Endodermal cell (in vitro differentiated cells): ENCODE results near the gene PDP2. TPM values are rescaled to one million over a fixed set of nuclear protein-coding genes. Genes with fewer than 3 reads are reported as not detected.
A peak's percentile ranks its signal among the peaks of the same experiment; 100 is the strongest.

Experiments
- DNase-seq: peaks from one replicate; pipeline ENCODE4 v3.0.0-alpha.2; 2017
- H3K27ac ChIP-seq: 2 replicates; pipeline ENCODE4 v1.5.1; 2013; ENCODE audit warnings: mild to moderate bottlenecking, low read depth, low read length, moderate library complexity
- H3K27me3 ChIP-seq: 2 replicates; pipeline ENCODE4 v1.6.1; 2013; ENCODE audit warnings: mild to moderate bottlenecking, low read length, moderate library complexity; ENCODE audit not compliant: insufficient read depth, control insufficient read depth, poor library complexity, severe bottlenecking
- H3K36me3 ChIP-seq: 2 replicates; pipeline ENCODE4 v1.7.0; 2013; ENCODE audit warnings: mild to moderate bottlenecking, low read length, moderate library complexity; ENCODE audit not compliant: control insufficient read depth, insufficient read depth
- H3K4me1 ChIP-seq: one replicate; pipeline ENCODE4 v1.7.0; 2013; ENCODE audit warnings: low read length; ENCODE audit not compliant: control insufficient read depth, insufficient read depth
- H3K4me3 ChIP-seq: 2 replicates; pipeline ENCODE4 v1.5.1; 2013; ENCODE audit warnings: mild to moderate bottlenecking, low read length, moderate library complexity
- H3K9ac ChIP-seq: 2 replicates; pipeline ENCODE4 v1.6.1; 2013; ENCODE audit warnings: mild to moderate bottlenecking, low read length, moderate library complexity; ENCODE audit not compliant: poor library complexity, severe bottlenecking; ENCODE audit errors: extremely low read depth
- H3K9me3 ChIP-seq: 2 replicates; pipeline ENCODE4 v1.6.1; 2013; ENCODE audit warnings: mild to moderate bottlenecking, low read length, moderate library complexity; ENCODE audit not compliant: control insufficient read depth
- H3K27ac Mint-ChIP-seq: 2 replicates; pipeline ENCODE4 v1.8.0; 2020; ENCODE audit warnings: mixed read lengths
- H3K27me3 Mint-ChIP-seq: 2 replicates; pipeline ENCODE4 v1.8.0; 2021; ENCODE audit warnings: mild to moderate bottlenecking, mixed read lengths; ENCODE audit not compliant: insufficient read depth
- H3K36me3 Mint-ChIP-seq: 2 replicates; pipeline ENCODE4 v1.8.0; 2020; ENCODE audit warnings: low read depth, mixed read lengths
- H3K4me1 Mint-ChIP-seq: 2 replicates; pipeline ENCODE4 v1.8.0; 2020; ENCODE audit warnings: mixed read lengths
- H3K4me3 Mint-ChIP-seq: 2 replicates; pipeline ENCODE4 v1.8.0; 2020; ENCODE audit warnings: mild to moderate bottlenecking, moderate library complexity, mixed read lengths
- H3K9me3 Mint-ChIP-seq: 2 replicates; pipeline ENCODE4 v1.8.0; 2020; ENCODE audit warnings: mild to moderate bottlenecking, mixed read lengths
- CTCF ChIP-seq: fragments of 200-600 bp; sonication (generic); conservative IDR thresholded peaks from 2 replicates; pipeline ENCODE4 v1.5.0; 2021; ENCODE audit warnings: antibody characterized with exemption, mild to moderate bottlenecking
- WGBS, 2 experiments: methylation state at CpG; one replicate each; pipeline versions ENCODE4 v1.1.5 to v1.1.7; 2013; ENCODE audit warnings: missing lambda C conversion rate in 2 of 2, mixed read lengths in 1 of 2; ENCODE audit not compliant: insufficient coverage in 1 of 2, insufficient read length in 1 of 2; 5-methylcytosine and 5-hydroxymethylcytosine counted together
- total RNA-seq, 2 donors: library from RNA; stranded (reverse); fragmentation: NEBNext Ultra II Directional in 1 of 2; extraction: Animal tissue kit (Norgen Biotek cat#: 25700) in 1 of 2; gene quantifications; 2 replicates in 1 of 2; 3 replicates in 1 of 2; pipeline ENCODE4 v1.2.1, GENCODE V29; 2021

The PDP2 gene
- total RNA-seq, 2 donors from 2014 or later, result 23.1 to 31.5 TPM

GRCh38 chr16:66936462-66936861, 56.1 kb downstream of the PDP2 start:
- Histone ChIP-seq H3K36me3 (peaks cover 30% of the 10 kb centered on the region), H3K27me3 (no peaks in the 10 kb centered on the region), H3K9ac (no peak overlapping the region), H3K4me1 (peaks cover 14% of the 10 kb centered on the region), H3K4me3 (no peak overlapping the region), H3K27ac (no peak overlapping the region), H3K9me3 (no peaks in the 10 kb centered on the region)
- Mint-ChIP-seq H3K36me3 (peaks cover 19% of the 10 kb centered on the region), H3K4me1 (peaks cover 14% of the 10 kb centered on the region), H3K27ac (no peak overlapping the region), H3K9me3 (no peaks in the 10 kb centered on the region), H3K27me3 (peaks cover 8% of the 10 kb centered on the region), H3K4me3 (peak overlapping the region; percentile 98)
- TF ChIP-seq CTCF, result no peak
- 94 to 100% methylated on average over 6 of the region's 6 CpGs for WGBS, 2 experiments
- no peak for DNase-seq

- Mint-ChIP-seq H3K36me3 (peaks cover 20% of the 10 kb centered on the region), H3K4me1 (peaks cover 14% of the 10 kb centered on the region), H3K27me3 (peaks cover 8% of the 10 kb centered on the region), H3K9me3 (no peaks in the 10 kb centered on the region), H3K4me3 (peak overlapping the region; percentile 98), H3K27ac (no peak overlapping the region)
- Histone ChIP-seq H3K36me3 (peaks cover 28% of the 10 kb centered on the region), H3K4me3 (no peak overlapping the region), H3K4me1 (peaks cover 14% of the 10 kb centered on the region), H3K27me3 (no peaks in the 10 kb centered on the region), H3K9ac (no peak overlapping the region), H3K27ac (no peak overlapping the region), H3K9me3 (no peaks in the 10 kb centered on the region)
- DNase-seq, result no peak
- WGBS, 2 experiments, result 90 to 96% methylated on average over 2 to 4 of the region's 4 CpGs
- TF ChIP-seq CTCF, result no peak
These were observed 56.7 kb downstream of the PDP2 start for GRCh38 chr16:66936889-66937554.

GRCh38 chr16:66937725-66938337, 57.5 kb downstream of the PDP2 start:
- Histone ChIP-seq H3K27me3 (no peaks in the 10 kb centered on the region), H3K4me3 (no peak overlapping the region), H3K4me1 (peaks cover 14% of the 10 kb centered on the region), H3K9me3 (no peaks in the 10 kb centered on the region), H3K27ac (no peak overlapping the region), H3K9ac (no peak overlapping the region), H3K36me3 (peaks cover 26% of the 10 kb centered on the region)
- Mint-ChIP-seq H3K36me3 (peaks cover 22% of the 10 kb centered on the region), H3K27me3 (peaks cover 8% of the 10 kb centered on the region), H3K4me1 (peaks cover 14% of the 10 kb centered on the region), H3K9me3 (no peaks in the 10 kb centered on the region), H3K27ac (no peak overlapping the region), H3K4me3 (no peak overlapping the region)
- WGBS, 2 experiments, result 93 to 98% methylated on average over 9 to 10 of the region's 10 CpGs
- DNase-seq, result no peak
- TF ChIP-seq CTCF, result no peak
